Thoracic aorta (tissue), 2 donors: ENCODE data around the gene YIPF3. TPM values are rescaled to one million over a fixed set of nuclear protein-coding genes. Genes with fewer than 3 reads are reported as not detected.

Experiments
- ATAC-seq: fragments of 150-250 bp; one replicate; pipeline ENCODE4 v1.8.0; 2017; ENCODE audit warnings: low read depth; ENCODE audit not compliant: insufficient number of reproducible peaks, low FRiP score
- DNase-seq: peaks from one replicate; pipeline ENCODE4 v3.0.0-alpha.2; 2020; ENCODE audit warnings: low spot score
- H3K27ac ChIP-seq, 2 donors: fragments of 200-600 bp; sonication (generic); 1 replicate in 1 of 2; 2 replicates in 1 of 2; pipeline ENCODE4 v1.5.1; 2016; ENCODE audit warnings: mild to moderate bottlenecking in 2 of 2, moderate library complexity in 2 of 2
- H3K27me3 ChIP-seq: fragments of 200-600 bp; sonication (generic); replicated peaks from 2 replicates; pipeline ENCODE4 v1.6.0; 2016; ENCODE audit warnings: mild to moderate bottlenecking; ENCODE audit not compliant: insufficient read depth
- H3K36me3 ChIP-seq: fragments of 200-600 bp; sonication (generic); one replicate; pipeline ENCODE4 v1.5.1; 2016
- H3K4me1 ChIP-seq, 2 donors: fragments of 200-600 bp; sonication (generic); 1 replicate in 1 of 2; 2 replicates in 1 of 2; pipeline versions ENCODE4 v1.5.1 to v1.6.0; 2016; ENCODE audit warnings: low read depth in 2 of 2, mild to moderate bottlenecking in 1 of 2; ENCODE audit not compliant: control insufficient read depth in 1 of 2
- H3K4me3 ChIP-seq: fragments of 200-600 bp; sonication (generic); 2 replicates; pipeline ENCODE4 v1.5.1; 2016; ENCODE audit warnings: mild to moderate bottlenecking
- H3K9me3 ChIP-seq: fragments of 200-600 bp; sonication (generic); 2 replicates; pipeline ENCODE4 v1.5.1; 2016
- CTCF ChIP-seq: fragments of 200-600 bp; sonication (generic); IDR thresholded peaks from one replicate; pipeline ENCODE4 v1.5.1; 2019; ENCODE audit warnings: antibody characterized with exemption
- total RNA-seq, 2 donors: library from RNA; depleted of rRNA; stranded (reverse); fragments of >200 nt; gene quantifications; one replicate each; pipeline versions ENCODE4 v1.1.0 to v1.2.3, GENCODE V29; 2016

Gene YIPF3
- total RNA-seq, 2 donors from 2014 or later, result 92.2 to 160 TPM

DNA sequence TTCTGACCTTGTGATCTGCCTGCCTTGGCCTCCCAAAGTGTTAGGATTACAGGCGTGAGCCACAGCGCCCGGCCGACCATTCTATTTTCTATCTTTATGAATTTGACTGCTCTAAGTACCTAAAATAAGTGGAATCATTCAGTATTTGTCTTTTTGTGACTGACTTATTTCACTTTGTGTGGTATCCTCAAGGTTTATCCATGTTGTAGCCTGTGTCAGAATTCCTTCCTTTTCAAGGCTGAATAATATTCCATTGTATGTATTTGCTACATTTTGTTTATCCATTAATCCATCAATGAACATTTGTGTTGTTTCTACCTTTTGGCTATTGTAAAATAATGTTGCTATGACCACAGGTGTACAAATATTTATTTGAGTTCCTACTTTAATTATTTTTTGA, 44.2 kb downstream of the YIPF3 start:
- no peaks in the 10 kb centered on the region for H3K36me3 ChIP-seq
- ATAC-seq, result no peak
- no peak overlapping the region for H3K4me3 ChIP-seq
- DNase-seq, result no peak
- no peak overlapping the region for H3K27ac ChIP-seq
- TF ChIP-seq CTCF, result no peak
- no peaks in the 10 kb centered on the region for H3K4me1 ChIP-seq
- no peaks in the 10 kb centered on the region for H3K9me3 ChIP-seq
- H3K27me3 ChIP-seq, result no peaks in the 10 kb centered on the region

- no peak overlapping the region for H3K4me3 ChIP-seq
- H3K27ac ChIP-seq, result no peak overlapping the region
- no peaks in the 10 kb centered on the region for H3K4me1 ChIP-seq
- H3K9me3 ChIP-seq, result no peaks in the 10 kb centered on the region
- H3K36me3 ChIP-seq, result no peaks in the 10 kb centered on the region
- DNase-seq, result no peak
- no peaks in the 10 kb centered on the region for H3K27me3 ChIP-seq
- no peak for ATAC-seq
- no peak for TF ChIP-seq CTCF
These were observed 45.3 kb downstream of the YIPF3 start for GRCh38 chr6:43471399-43471798.

GRCh38 chr6:43469947-43470346, 46.8 kb downstream of the YIPF3 start:
- DNase-seq (no peak), ATAC-seq (no peak)
- Histone ChIP-seq H3K9me3 (no peaks in the 10 kb centered on the region), H3K4me1 (no peaks in the 10 kb centered on the region), H3K36me3 (no peaks in the 10 kb centered on the region), H3K27ac (no peak overlapping the region), H3K4me3 (no peak overlapping the region), H3K27me3 (no peaks in the 10 kb centered on the region)
- TF ChIP-seq CTCF, result no peak

DNA sequence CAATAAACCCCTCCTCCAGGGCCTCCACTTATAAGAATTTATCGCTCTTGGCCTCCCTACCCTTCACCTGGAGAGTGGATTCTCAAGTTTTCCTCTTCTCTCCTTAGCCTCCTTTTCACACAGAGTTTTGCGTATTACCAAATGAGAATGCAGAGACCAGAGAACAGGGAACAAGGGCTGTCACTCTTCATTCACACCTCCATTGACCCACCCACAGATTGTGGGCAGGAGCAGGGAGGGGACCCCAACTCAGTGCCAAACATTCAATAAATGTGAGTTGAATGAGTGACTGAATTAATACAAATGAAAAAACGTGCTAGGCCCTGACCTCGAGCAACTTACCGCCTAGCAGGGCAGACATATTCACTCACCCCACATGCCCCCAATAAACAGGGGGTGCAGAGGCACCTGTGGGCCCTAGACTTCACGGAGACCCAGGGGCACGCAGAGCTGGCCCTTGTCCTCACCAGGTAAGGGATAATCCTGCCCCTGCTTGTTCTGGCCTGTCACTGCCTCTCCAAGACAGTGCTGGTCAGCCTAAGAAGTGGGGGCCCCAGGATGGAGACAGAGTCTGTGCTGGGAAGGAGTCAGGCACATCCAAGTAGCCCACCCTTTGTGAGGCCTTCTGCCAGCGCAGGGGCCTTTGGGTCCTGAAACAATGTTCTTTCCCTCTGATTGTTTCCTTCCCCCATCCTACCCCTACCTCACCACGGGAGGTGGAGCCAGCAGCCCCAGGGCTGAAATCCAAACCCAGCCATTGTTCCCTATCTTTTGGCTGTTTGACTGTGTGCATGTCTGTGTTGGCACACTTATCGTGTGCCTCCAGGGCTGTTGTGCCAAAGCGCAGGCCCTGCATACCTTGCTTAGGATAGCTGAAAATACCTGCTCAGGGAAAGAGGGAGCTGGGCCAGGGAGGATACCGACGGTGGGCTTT, 47.7 kb downstream of the YIPF3 start:
- H3K9me3 ChIP-seq, result no peaks in the 10 kb centered on the region
- TF ChIP-seq CTCF, result no peak
- H3K27me3 ChIP-seq, result no peaks in the 10 kb centered on the region
- no peak overlapping the region for H3K27ac ChIP-seq
- no peak overlapping the region for H3K4me3 ChIP-seq
- H3K4me1 ChIP-seq, result no peaks in the 10 kb centered on the region
- ATAC-seq, result no peak
- H3K36me3 ChIP-seq, result no peaks in the 10 kb centered on the region
- no peak for DNase-seq

DNA sequence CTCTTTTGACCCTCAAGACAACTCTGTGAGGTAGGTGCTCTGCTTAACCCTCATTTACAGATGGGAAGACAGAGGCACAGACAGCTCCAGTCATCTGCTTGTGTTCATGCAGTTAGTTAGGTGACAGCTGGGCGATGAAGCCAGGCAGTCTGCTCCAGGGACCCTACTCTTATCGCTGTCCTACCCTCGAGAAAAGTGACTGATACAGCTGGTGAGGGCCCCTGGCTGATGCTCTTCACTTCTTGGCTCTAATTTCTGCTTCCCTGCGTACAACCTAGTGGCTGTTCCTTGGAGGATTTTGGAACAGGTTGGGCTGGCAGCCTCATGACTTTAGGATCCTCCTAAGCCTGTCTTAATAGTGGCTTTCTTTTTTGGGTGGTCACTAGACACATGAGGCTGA, 48.5 kb downstream of the YIPF3 start:
- DNase-seq, result no peak
- H3K4me3 ChIP-seq, result no peak overlapping the region
- H3K27me3 ChIP-seq, result no peaks in the 10 kb centered on the region
- no peak for TF ChIP-seq CTCF
- no peaks in the 10 kb centered on the region for H3K4me1 ChIP-seq
- no peak overlapping the region for H3K27ac ChIP-seq
- H3K9me3 ChIP-seq, result no peaks in the 10 kb centered on the region
- no peaks in the 10 kb centered on the region for H3K36me3 ChIP-seq
- ATAC-seq, result no peak
